GM19035 (cell line): Measurements from ENCODE around the gene RPL22.

Experiments
- ATAC-seq: cut with Tn5 transposase; IDR thresholded peaks from one replicate; pipeline ENCODE4 v1.9.1; 2021; ENCODE audit not compliant: unreplicated experiment

Gene RPL22

GRCh38 chr1:6175411-6175828 lies 24.0 kb downstream of the RPL22 start:
- ATAC-seq: no peak

DNA sequence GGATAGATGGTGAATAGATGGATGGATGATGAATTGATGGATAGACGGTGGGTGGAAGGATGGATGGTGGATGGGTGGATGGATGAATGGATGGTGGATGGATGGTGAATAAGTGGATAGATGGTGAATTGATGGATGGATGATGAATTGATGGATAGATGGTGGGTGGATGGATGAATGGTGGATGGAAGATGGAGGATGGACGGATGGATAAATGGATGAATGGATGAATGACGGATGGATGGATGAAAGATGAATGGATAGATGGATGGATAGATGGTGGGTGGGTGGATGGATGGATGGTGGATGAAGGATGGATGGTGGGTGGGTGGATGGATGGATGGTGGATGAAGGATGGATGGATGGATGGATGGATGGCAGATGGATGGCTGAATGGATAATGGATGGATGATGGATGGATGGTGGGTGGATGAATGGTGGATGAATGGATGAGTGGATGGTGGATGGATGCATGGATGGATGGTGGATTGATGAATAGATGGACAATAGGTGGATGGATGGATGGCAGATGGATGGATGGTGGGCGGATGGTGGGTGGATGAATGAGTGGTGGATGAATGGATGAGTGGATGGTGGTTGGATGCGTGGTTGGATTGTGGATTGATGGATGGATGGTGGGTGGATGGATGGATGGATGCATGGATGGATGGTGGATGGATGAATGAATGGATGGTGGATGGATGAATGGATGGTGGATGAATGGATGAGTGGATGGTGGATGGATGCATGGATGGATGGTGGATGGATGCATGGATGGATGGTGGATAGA lies 24.6 kb downstream of the RPL22 start:
- no peak for ATAC-seq

GRCh38 chr1:6172549-6172948 lies 26.8 kb downstream of the RPL22 start:
- no peak for ATAC-seq

DNA sequence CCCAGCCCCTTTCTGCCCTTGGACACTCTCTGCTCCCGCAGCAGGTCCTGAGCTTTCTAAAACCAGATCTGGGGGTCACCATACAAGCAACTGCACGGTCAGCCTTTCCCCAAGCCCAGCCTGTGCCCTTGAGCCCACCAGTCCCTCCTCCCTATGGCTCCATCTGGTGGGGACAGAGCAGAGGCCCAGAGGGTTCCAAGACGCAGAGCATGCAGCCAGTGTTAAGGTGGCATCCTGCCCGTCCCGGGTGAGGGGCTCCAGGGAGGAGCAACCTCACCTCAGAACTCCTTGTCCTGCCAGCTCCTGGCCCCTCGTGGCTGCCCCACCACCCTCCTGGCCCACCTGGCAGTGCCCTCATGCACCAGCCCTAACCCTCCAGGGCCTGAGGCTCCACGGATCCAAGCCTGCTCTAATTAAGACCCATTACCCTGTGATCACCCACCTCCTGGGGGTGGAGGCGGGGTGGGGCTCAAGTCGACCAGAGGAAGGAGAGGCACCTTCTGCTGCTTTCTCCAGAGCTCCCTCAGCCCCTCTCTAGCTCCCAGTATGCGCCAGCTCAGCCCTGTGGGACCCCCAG lies 27.8 kb downstream of the RPL22 start:
- no peak for ATAC-seq

DNA sequence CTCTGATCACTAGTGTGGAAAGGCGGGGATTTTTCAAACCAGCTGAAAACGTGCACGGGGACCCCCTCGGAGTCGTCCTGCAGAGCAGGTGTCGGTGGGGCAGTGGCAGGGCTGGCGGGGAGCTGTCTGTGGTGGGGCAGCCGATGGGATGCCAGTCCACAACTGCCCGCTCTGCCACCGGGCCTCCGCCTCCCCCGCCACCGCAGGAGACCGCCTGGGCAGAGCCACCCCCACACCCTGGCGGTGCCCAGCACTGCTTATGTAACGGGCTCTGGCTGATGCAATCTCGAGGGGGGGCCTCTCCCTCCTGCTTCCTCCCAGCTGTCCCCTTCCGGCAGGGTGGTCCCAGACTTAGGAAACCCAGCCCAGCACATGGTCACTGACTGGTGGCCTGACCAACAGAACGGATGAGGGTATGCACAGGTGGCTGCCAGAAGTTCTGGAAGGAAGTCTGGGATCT lies 28.6 kb downstream of the RPL22 start:
- ATAC-seq: no peak

DNA sequence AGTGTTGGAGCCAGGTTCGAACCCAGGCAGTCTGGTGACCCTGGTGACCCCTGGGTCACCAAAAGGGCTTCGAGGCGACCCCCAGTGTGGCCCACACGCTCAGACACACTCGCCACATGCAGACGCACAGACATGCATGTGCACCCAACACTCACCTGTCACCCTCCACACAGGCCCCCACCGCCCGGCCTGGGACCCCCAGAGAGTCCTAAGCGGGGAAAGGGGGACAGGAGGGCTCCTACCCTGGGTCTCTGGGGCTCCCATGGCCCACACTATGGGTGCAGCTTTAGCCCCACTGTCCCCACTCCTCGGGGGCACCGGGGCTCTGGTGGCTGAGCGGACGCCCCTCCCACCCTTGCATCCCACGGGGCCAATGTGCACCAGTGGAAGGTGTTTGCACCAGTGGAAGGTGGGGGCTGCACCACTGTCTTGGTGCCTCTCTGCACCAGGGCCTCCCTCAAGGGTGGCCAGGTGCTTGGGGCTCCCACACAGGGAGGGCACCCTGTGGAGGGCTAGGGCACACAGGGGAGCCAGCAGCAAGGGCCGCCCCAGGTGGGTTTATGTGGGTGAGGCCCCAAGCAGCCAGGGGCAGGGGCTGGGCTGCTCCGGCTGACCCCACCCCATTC lies 29.2 kb downstream of the RPL22 start:
- ATAC-seq: no peak

- no peak for ATAC-seq
Measured at GRCh38 chr1:6168947-6169586, 30.3 kb downstream of the RPL22 start.

- ATAC-seq: no peak
Measured at GRCh38 chr1:6167391-6168303, 31.7 kb downstream of the RPL22 start.

GRCh38 chr1:6166655-6167390 lies 32.6 kb downstream of the RPL22 start:
- ATAC-seq: no peak

- ATAC-seq: no peak
Measured at GRCh38 chr1:6166221-6166620, 33.2 kb downstream of the RPL22 start.

DNA sequence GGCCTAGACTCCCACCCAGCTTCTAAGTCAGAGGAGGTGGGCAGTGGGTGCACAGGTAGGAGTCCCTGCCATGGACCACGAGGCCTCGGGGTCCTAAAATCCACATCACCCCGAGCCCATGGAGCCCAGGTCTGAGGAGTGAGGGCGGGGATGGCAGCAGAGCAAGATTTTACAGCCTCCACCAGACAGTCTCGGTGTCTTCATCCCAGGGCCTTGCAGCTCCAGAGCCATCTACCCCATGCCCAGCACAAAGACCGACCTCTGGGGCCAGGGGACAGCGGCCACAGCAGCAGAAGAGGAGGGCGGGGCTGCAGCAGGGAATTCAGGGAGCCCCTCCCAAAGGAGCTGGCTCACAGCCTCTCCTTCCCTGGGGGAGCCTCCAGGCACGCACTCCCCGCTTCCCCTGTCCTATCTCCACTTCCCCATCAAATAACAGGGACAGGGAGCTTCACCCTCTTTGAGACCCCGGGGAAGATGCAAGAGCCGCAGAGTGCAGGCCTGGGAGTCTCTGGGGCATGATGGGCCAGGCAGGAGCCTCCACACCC lies 33.9 kb downstream of the RPL22 start:
- ATAC-seq: no peak

- no peak for ATAC-seq
Measured at GRCh38 chr1:6165027-6165426, 34.4 kb downstream of the RPL22 start.

- ATAC-seq: no peak
Measured at GRCh38 chr1:6163973-6164617, 35.3 kb downstream of the RPL22 start.

GRCh38 chr1:6163191-6163972 lies 36.0 kb downstream of the RPL22 start:
- no peak for ATAC-seq

DNA sequence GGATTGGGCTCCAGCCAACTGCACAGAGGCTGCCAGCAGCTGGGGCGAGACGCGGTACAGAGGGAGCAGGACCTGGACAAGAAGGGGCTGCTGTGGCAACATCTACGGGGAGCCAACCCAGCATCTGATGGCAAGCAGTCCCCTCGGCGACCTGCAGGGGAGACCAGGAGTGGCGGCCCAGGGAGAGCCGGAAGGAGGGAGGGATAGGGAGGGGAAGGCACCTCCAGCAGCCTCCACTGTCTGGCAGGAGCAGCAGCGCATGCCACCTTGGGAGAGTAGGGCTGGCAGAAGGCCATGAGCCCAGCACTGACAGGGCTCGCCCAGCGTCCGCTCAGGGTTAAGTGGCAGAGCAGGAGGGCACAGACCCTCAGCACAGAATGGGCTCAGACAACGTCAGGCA lies 36.6 kb downstream of the RPL22 start:
- no peak for ATAC-seq

GRCh38 chr1:6162341-6162740 lies 37.1 kb downstream of the RPL22 start:
- ATAC-seq: no peak

GRCh38 chr1:6158181-6158580 lies 41.2 kb downstream of the RPL22 start:
- no peak for ATAC-seq

DNA sequence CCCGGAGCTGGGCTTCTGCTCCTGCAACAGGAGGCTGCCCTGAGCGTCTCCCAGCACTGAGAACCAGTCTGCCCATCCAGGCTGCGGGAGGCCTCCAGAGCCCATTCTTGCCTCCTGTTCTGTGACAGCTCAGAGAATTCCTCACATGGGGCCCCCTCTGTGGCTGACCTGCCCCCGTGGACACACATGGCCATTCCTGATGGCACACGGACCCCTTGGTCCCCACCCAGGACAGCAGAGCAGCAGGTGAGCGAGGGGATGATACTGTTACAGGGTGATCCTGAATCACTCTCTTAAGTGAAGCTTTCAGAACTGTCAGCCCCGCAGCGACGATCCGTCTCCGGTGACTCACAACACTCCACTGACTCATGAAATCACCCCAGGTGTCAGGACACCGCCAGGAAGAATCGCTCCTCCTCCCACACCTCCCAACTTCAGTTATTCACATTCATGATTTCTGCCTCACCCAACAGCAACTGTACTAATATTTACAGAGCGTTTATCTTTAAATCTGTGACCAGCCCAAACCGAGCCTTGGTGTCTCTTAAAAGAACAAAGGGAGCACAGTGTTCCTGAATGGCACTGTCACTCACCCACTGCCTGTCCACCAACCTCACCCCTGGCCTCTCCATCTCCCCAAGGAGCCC lies 41.7 kb downstream of the RPL22 start:
- no peak for ATAC-seq
